ENCODE data around the gene AHR.
"Not testable (repeated sequence)": the region's sequence is repeated elsewhere in the genome, so short reads cannot be mapped to it uniquely, and the experiment has no call there.

AHR gene

GRCh38 chr7:17376595-17376994, 78.1 kb downstream of the AHR start:
- 100% methylated on average over 1 of the region's 1 CpG for WGBS
- Histone ChIP-seq H2BK120ac (ENCODE audit: low read depth, low read length) (no peak overlapping the region), H3K27me3 (ENCODE audit: control insufficient read depth in 1 of 2, insufficient read depth in 1 of 2, low read length in 2 of 2) (no peaks in the 10 kb centered on the region), H3K79me1 (replicated peaks; ENCODE audit: low read length, poor library complexity, severe bottlenecking) (peaks cover 2% of the 10 kb centered on the region), H3K4ac (ENCODE audit: low read depth in 1 of 2, low read length in 2 of 2) (no peak overlapping the region), H2BK12ac (ENCODE audit: low read length in 2 of 2) (no peak overlapping the region), H2AK5ac (ENCODE audit: low read length, severe bottlenecking) (no peak overlapping the region), H3K27ac (ENCODE audit: low read length, poor library complexity, severe bottlenecking) (no peak overlapping the region), H3K4me2 (ENCODE audit: low read length, poor library complexity, severe bottlenecking) (no peak overlapping the region), H3K23ac (ENCODE audit: low read length in 2 of 2) (no peak overlapping the region), H4K8ac (ENCODE audit: low read length) (no peak overlapping the region), H4K91ac (ENCODE audit: low read length) (no peak overlapping the region), H2AFZ (ENCODE audit: low read depth, low read length) (no peak overlapping the region), H3K36me3 (ENCODE audit: control insufficient read depth in 1 of 2, insufficient read depth in 2 of 2, low read depth in 1 of 2, low read length in 2 of 2) (no peaks in the 10 kb centered on the region), H3K18ac (ENCODE audit: low read depth in 1 of 2, low read length in 2 of 2) (no peak overlapping the region), H3K9ac (ENCODE audit: low read length) (no peak overlapping the region), H3K4me1 (ENCODE audit: control insufficient read depth, insufficient read depth, low read depth, low read length) (peaks cover 7% of the 10 kb centered on the region), H3K9me3 (ENCODE audit: control insufficient read depth, low read length) (no peaks in the 10 kb centered on the region), H3K14ac (ENCODE audit: low read length in 2 of 2) (no peak overlapping the region), H2BK15ac (ENCODE audit: low read depth, poor library complexity, severe bottlenecking) (no peak overlapping the region), H3K4me3 (ENCODE audit: insufficient read depth in 1 of 2, low read depth in 1 of 2, low read length in 2 of 2) (no peak overlapping the region), H2BK5ac (ENCODE audit: low read depth, low read length, poor library complexity, severe bottlenecking) (no peak overlapping the region)
- no peak for DNase-seq

- 81% methylated on average over 2 of the region's 4 CpGs for WGBS
- no peaks in the 10 kb centered on the region for H3K36me3 ChIP-seq (ENCODE audit: control insufficient read depth in 1 of 2, insufficient read depth in 2 of 2, low read depth in 1 of 2, low read length in 2 of 2)
Observed at GRCh38 chr7:17380736-17381662, 82.5 kb downstream of the AHR start.

GRCh38 chr7:17382408-17383354, 84.2 kb downstream of the AHR start:
- not testable (repeated sequence) for H2AK5ac ChIP-seq (ENCODE audit: low read length, severe bottlenecking); DNase-seq; H2BK120ac ChIP-seq (ENCODE audit: low read depth, low read length); H3K4me2 ChIP-seq (ENCODE audit: low read length, poor library complexity, severe bottlenecking); H2BK5ac ChIP-seq (ENCODE audit: low read depth, low read length, poor library complexity, severe bottlenecking); H2BK12ac ChIP-seq (ENCODE audit: low read length in 2 of 2); H3K9ac ChIP-seq (ENCODE audit: low read length); H4K8ac ChIP-seq (ENCODE audit: low read length); H3K18ac ChIP-seq (ENCODE audit: low read depth in 1 of 2, low read length in 2 of 2); H3K4me1 ChIP-seq (ENCODE audit: control insufficient read depth, insufficient read depth, low read depth, low read length); H3K9me3 ChIP-seq (ENCODE audit: control insufficient read depth, low read length); H3K4ac ChIP-seq (ENCODE audit: low read depth in 1 of 2, low read length in 2 of 2); H3K23ac ChIP-seq (ENCODE audit: low read length in 2 of 2); H2BK15ac ChIP-seq (ENCODE audit: low read depth, poor library complexity, severe bottlenecking); H3K79me1 ChIP-seq (replicated peaks; ENCODE audit: low read length, poor library complexity, severe bottlenecking); H3K4me3 ChIP-seq (ENCODE audit: insufficient read depth in 1 of 2, low read depth in 1 of 2, low read length in 2 of 2); H2AFZ ChIP-seq (ENCODE audit: low read depth, low read length); H3K14ac ChIP-seq (ENCODE audit: low read length in 2 of 2); H3K36me3 ChIP-seq (ENCODE audit: control insufficient read depth in 1 of 2, insufficient read depth in 2 of 2, low read depth in 1 of 2, low read length in 2 of 2); H4K91ac ChIP-seq (ENCODE audit: low read length); H3K27me3 ChIP-seq (ENCODE audit: control insufficient read depth in 1 of 2, insufficient read depth in 1 of 2, low read length in 2 of 2)
- peak overlapping the region; percentile 95 for H3K27ac ChIP-seq (ENCODE audit: low read length, poor library complexity, severe bottlenecking)
- 98% methylated on average over 6 of the region's 8 CpGs for WGBS

More at GRCh38 chr7:17380736-17381662, 82.5 kb downstream of the AHR start:
- Histone ChIP-seq H3K27ac (ENCODE audit: low read length, poor library complexity, severe bottlenecking) (no peak overlapping the region), H3K4ac (ENCODE audit: low read depth in 1 of 2, low read length in 2 of 2) (no peak overlapping the region), H3K4me1 (ENCODE audit: control insufficient read depth, insufficient read depth, low read depth, low read length) (no peaks in the 10 kb centered on the region), H3K27me3 (ENCODE audit: control insufficient read depth in 1 of 2, insufficient read depth in 1 of 2, low read length in 2 of 2) (no peaks in the 10 kb centered on the region), H3K4me3 (ENCODE audit: insufficient read depth in 1 of 2, low read depth in 1 of 2, low read length in 2 of 2) (peak overlapping the region in 1 of 2 experiments; percentile 39), H3K18ac (ENCODE audit: low read depth in 1 of 2, low read length in 2 of 2) (no peak overlapping the region), H2AK5ac (ENCODE audit: low read length, severe bottlenecking) (peak overlapping the region; percentile 74), H3K23ac (ENCODE audit: low read length in 2 of 2) (no peak overlapping the region), H3K79me1 (replicated peaks; ENCODE audit: low read length, poor library complexity, severe bottlenecking) (peaks cover 2% of the 10 kb centered on the region), H3K14ac (ENCODE audit: low read length in 2 of 2) (no peak overlapping the region), H2BK120ac (ENCODE audit: low read depth, low read length) (no peak overlapping the region), H2BK15ac (ENCODE audit: low read depth, poor library complexity, severe bottlenecking) (no peak overlapping the region), H4K8ac (ENCODE audit: low read length) (no peak overlapping the region), H4K91ac (ENCODE audit: low read length) (no peak overlapping the region), H2BK5ac (ENCODE audit: low read depth, low read length, poor library complexity, severe bottlenecking) (no peak overlapping the region), H2BK12ac (ENCODE audit: low read length in 2 of 2) (peak overlapping the region in 1 of 2 experiments; percentile 60), H3K4me2 (ENCODE audit: low read length, poor library complexity, severe bottlenecking) (no peak overlapping the region), H3K9me3 (ENCODE audit: control insufficient read depth, low read length) (no peaks in the 10 kb centered on the region), H2AFZ (ENCODE audit: low read depth, low read length) (no peak overlapping the region), H3K9ac (ENCODE audit: low read length) (peak overlapping the region; percentile 33)
- DNase-seq: peak; percentile 11

GRCh38 chr7:17384400-17384799, 85.9 kb downstream of the AHR start:
- Histone ChIP-seq H3K4ac (ENCODE audit: low read depth in 1 of 2, low read length in 2 of 2) (no peak overlapping the region), H3K79me1 (replicated peaks; ENCODE audit: low read length, poor library complexity, severe bottlenecking) (peaks cover 2% of the 10 kb centered on the region), H3K14ac (ENCODE audit: low read length in 2 of 2) (no peak overlapping the region), H3K4me3 (ENCODE audit: insufficient read depth in 1 of 2, low read depth in 1 of 2, low read length in 2 of 2) (no peak overlapping the region), H3K18ac (ENCODE audit: low read depth in 1 of 2, low read length in 2 of 2) (no peak overlapping the region), H2AK5ac (ENCODE audit: low read length, severe bottlenecking) (peak overlapping the region; percentile 39), H3K27me3 (ENCODE audit: control insufficient read depth in 1 of 2, insufficient read depth in 1 of 2, low read length in 2 of 2) (no peaks in the 10 kb centered on the region), H3K23ac (ENCODE audit: low read length in 2 of 2) (no peak overlapping the region), H3K4me2 (ENCODE audit: low read length, poor library complexity, severe bottlenecking) (no peak overlapping the region), H3K36me3 (ENCODE audit: control insufficient read depth in 1 of 2, insufficient read depth in 2 of 2, low read depth in 1 of 2, low read length in 2 of 2) (no peaks in the 10 kb centered on the region), H3K9ac (ENCODE audit: low read length) (no peak overlapping the region), H4K91ac (ENCODE audit: low read length) (no peak overlapping the region), H3K27ac (ENCODE audit: low read length, poor library complexity, severe bottlenecking) (no peak overlapping the region), H2BK12ac (ENCODE audit: low read length in 2 of 2) (no peak overlapping the region), H3K9me3 (ENCODE audit: control insufficient read depth, low read length) (no peaks in the 10 kb centered on the region), H2AFZ (ENCODE audit: low read depth, low read length) (no peak overlapping the region), H4K8ac (ENCODE audit: low read length) (no peak overlapping the region), H2BK5ac (ENCODE audit: low read depth, low read length, poor library complexity, severe bottlenecking) (no peak overlapping the region), H3K4me1 (ENCODE audit: control insufficient read depth, insufficient read depth, low read depth, low read length) (no peaks in the 10 kb centered on the region), H2BK120ac (ENCODE audit: low read depth, low read length) (no peak overlapping the region), H2BK15ac (ENCODE audit: low read depth, poor library complexity, severe bottlenecking) (no peak overlapping the region)
- WGBS: 90% methylated on average over 1 of the region's 1 CpG
- no peak for DNase-seq
